ENCODE results near the gene SHISA7. TPM values are rescaled to one million over a fixed set of nuclear protein-coding genes. Genes with fewer than 3 reads are reported as not detected.
A peak's percentile ranks its signal among the peaks of the same experiment; 100 is the strongest.

Gene SHISA7
- total RNA-seq, 1 donor from 2014 or later = 0.21 TPM

DNA sequence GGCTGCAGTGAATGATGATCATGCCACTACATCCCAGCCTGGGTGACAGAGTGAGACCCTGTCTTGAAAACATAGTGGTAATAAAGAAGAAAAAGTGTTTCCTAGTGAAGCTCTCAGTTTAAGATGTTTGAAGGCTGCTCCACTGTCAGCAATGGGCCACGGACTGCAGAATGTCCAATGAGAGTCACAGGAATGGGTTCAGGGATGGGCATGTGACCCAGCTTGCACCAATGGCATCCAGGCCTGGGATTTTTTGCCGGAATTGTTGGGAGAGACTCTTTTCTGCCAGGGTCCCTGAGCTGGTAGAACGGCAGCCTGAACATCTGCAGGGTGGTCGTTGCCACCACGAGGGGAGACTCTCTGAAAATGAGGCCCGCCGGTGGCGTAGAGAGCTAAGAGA is 6.3 kb downstream of the SHISA7 start:
- Histone ChIP-seq H3K27me3 (peaks cover 49% of the 10 kb centered on the region), H3K9me3 (ENCODE audit: low read depth) (no peaks in the 10 kb centered on the region), H4K20me1 (ENCODE audit: low read depth) (peaks cover 35% of the 10 kb centered on the region), H3K4me1 (peaks cover 5% of the 10 kb centered on the region), H3K27ac (no peak overlapping the region), H2AFZ (replicated peaks) (no peak overlapping the region), H3K4me2 (no peak overlapping the region), H3K36me3 (no peaks in the 10 kb centered on the region), H3K4me3 (no peak overlapping the region), H3F3A (ENCODE audit: low read depth) (peaks cover 31% of the 10 kb centered on the region), H3K9ac (no peak overlapping the region), H3K79me2 (ENCODE audit: low read depth) (no peaks in the 10 kb centered on the region)
- H3K27me3 Mint-ChIP-seq (ENCODE audit: insufficient read depth, low read depth) = peaks cover 48% of the 10 kb centered on the region
- no peak overlapping the region for H3K27ac Mint-ChIP-seq
- H3K9me3 Mint-ChIP-seq = peaks cover 8% of the 10 kb centered on the region
- DNase-seq (ENCODE audit: low spot score) = no peak
- H3K4me3 Mint-ChIP-seq = peak overlapping the region; percentile 6
- TF ChIP-seq EZH2 (IDR thresholded peaks at IDR 0.05) (no peak), CTCF (IDR thresholded peaks at IDR 0.05) (no peak), EZH2phosphoT487 (IDR thresholded peaks at IDR 0.05) (no peak)
- H3K4me1 Mint-ChIP-seq = peaks cover 15% of the 10 kb centered on the region
- no peaks in the 10 kb centered on the region for H3K36me3 Mint-ChIP-seq

DNA sequence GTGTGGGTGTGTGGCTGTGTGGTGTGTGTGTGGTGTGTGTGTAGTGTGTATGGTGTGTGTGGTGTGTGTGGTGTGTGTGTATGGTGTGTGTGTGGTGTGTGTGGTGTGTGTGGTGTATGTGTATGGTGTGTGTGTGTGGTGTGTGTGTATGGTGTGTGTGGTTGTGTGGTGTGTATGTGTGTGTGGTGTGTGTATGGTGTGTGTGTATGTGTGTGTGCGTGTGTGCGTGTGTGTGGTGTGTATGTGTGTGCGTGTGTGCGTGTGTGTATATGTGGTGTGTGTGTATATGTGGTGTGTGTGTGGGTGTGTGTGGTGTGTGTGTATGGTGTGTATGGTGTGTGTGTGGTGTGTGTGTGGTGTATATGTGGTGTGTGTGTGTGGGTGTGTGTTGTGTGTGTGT is 8.1 kb downstream of the SHISA7 start:
- Histone ChIP-seq H3K4me1 (no peaks in the 10 kb centered on the region), H3F3A (ENCODE audit: low read depth) (peaks cover 22% of the 10 kb centered on the region), H3K4me3 (no peak overlapping the region), H3K27ac (no peak overlapping the region), H3K79me2 (ENCODE audit: low read depth) (no peaks in the 10 kb centered on the region), H3K27me3 (peaks cover 31% of the 10 kb centered on the region), H2AFZ (replicated peaks) (no peak overlapping the region), H4K20me1 (ENCODE audit: low read depth) (peaks cover 16% of the 10 kb centered on the region), H3K9ac (no peak overlapping the region), H3K36me3 (no peaks in the 10 kb centered on the region), H3K4me2 (no peak overlapping the region), H3K9me3 (ENCODE audit: low read depth) (no peaks in the 10 kb centered on the region)
- Mint-ChIP-seq H3K27me3 (ENCODE audit: insufficient read depth, low read depth) (peaks cover 32% of the 10 kb centered on the region), H3K27ac (no peak overlapping the region), H3K36me3 (peaks cover 4% of the 10 kb centered on the region), H3K4me1 (peaks cover 2% of the 10 kb centered on the region), H3K4me3 (no peak overlapping the region), H3K9me3 (peaks cover 8% of the 10 kb centered on the region)
- TF ChIP-seq CTCF (IDR thresholded peaks at IDR 0.05) (no peak), EZH2phosphoT487 (IDR thresholded peaks at IDR 0.05) (no peak), EZH2 (IDR thresholded peaks at IDR 0.05) (no peak)
- no peak for DNase-seq (ENCODE audit: low spot score)

- Histone ChIP-seq H3K79me2 (ENCODE audit: low read depth) (no peaks in the 10 kb centered on the region), H2AFZ (replicated peaks) (no peak overlapping the region), H3K4me3 (no peak overlapping the region), H3K27me3 (peaks cover 25% of the 10 kb centered on the region), H3K27ac (no peak overlapping the region), H4K20me1 (ENCODE audit: low read depth) (peaks cover 12% of the 10 kb centered on the region), H3K9ac (no peak overlapping the region), H3F3A (ENCODE audit: low read depth) (peaks cover 21% of the 10 kb centered on the region), H3K36me3 (no peaks in the 10 kb centered on the region), H3K4me1 (no peaks in the 10 kb centered on the region), H3K9me3 (ENCODE audit: low read depth) (no peaks in the 10 kb centered on the region), H3K4me2 (no peak overlapping the region)
- DNase-seq (ENCODE audit: low spot score) = no peak
- Mint-ChIP-seq H3K27ac (no peak overlapping the region), H3K4me3 (no peak overlapping the region), H3K36me3 (peaks cover 4% of the 10 kb centered on the region), H3K27me3 (ENCODE audit: insufficient read depth, low read depth) (peaks cover 27% of the 10 kb centered on the region), H3K4me1 (no peaks in the 10 kb centered on the region), H3K9me3 (peaks cover 7% of the 10 kb centered on the region)
- no peak for TF ChIP-seq CTCF (IDR thresholded peaks at IDR 0.05)
- TF ChIP-seq EZH2 (IDR thresholded peaks at IDR 0.05) = no peak
Observed at GRCh38 chr19:55434356-55434919, 8.7 kb downstream of the SHISA7 start.
